Aorta (tissue), 5 donors: ENCODE data around the gene SLC25A12. TPM values are rescaled to one million over a fixed set of nuclear protein-coding genes. Genes with fewer than 3 reads are reported as not detected.

Source experiments
- ATAC-seq: fragments of 200-7000 bp; cut with Tn5 transposase; one replicate; pipeline ENCODE4 v1.9.1; 2022; ENCODE audit warnings: moderate library complexity; ENCODE audit not compliant: low FRiP score
- DNase-seq, 2 donors: peaks; one replicate each; pipeline ENCODE4 v3.0.0-alpha.2; 2020
- H3K27ac ChIP-seq, 2 donors: one replicate each; pipeline ENCODE4 v1.5.1; 2013; ENCODE audit warnings: low read length in 2 of 2, mild to moderate bottlenecking in 2 of 2, moderate library complexity in 2 of 2, control low read depth in 1 of 2, inconsistent platforms in 1 of 2, low read depth in 1 of 2
- H3K27me3 ChIP-seq, 2 donors: one replicate each; pipeline ENCODE4 v1.6.1; 2013; ENCODE audit warnings: control low read depth in 1 of 2, low read length in 1 of 2, mild to moderate bottlenecking in 1 of 2, moderate library complexity in 1 of 2; ENCODE audit not compliant: insufficient read depth in 2 of 2, control insufficient read depth in 1 of 2
- H3K36me3 ChIP-seq, 2 donors: one replicate each; pipeline ENCODE4 v1.6.1; 2013; ENCODE audit warnings: control low read depth in 1 of 2, low read length in 1 of 2, mild to moderate bottlenecking in 1 of 2; ENCODE audit not compliant: insufficient read depth in 2 of 2, control insufficient read depth in 1 of 2
- H3K4me1 ChIP-seq, 2 donors: one replicate each; pipeline ENCODE4 v1.6.1; 2013; ENCODE audit warnings: low read length in 2 of 2, control low read depth in 1 of 2, mild to moderate bottlenecking in 1 of 2, moderate library complexity in 1 of 2; ENCODE audit not compliant: insufficient read depth in 2 of 2, control insufficient read depth in 1 of 2
- H3K4me3 ChIP-seq, 2 donors: one replicate each; pipeline ENCODE4 v1.5.1; 2013; ENCODE audit warnings: low read length in 2 of 2, control low read depth in 1 of 2, mild to moderate bottlenecking in 1 of 2
- H3K9me3 ChIP-seq: one replicate; pipeline ENCODE4 v1.6.1; 2013; ENCODE audit warnings: mild to moderate bottlenecking, low read length; ENCODE audit not compliant: control insufficient read depth
- WGBS, 2 donors: extraction: QIAGEN DNeasy Blood & Tissue Kit; methylation state at CpG; one replicate each; pipeline ENCODE4 v1.1.7; 2013; 5-methylcytosine and 5-hydroxymethylcytosine counted together
- intact Hi-C, 2 donors: fragments of 100-400 bp; cut with DNase I; formaldehyde crosslinking; loops; one replicate each; pipeline versions ENCODE4 v1.14.2 to v1.15.0; 2022
- polyA plus RNA-seq, 2 donors: library from polyadenylated mRNA; stranded (reverse); fragments of 200-250 nt; gene quantifications; one replicate each; pipeline ENCODE4 v1.2.3, GENCODE V29; 2013
- total RNA-seq, 2 donors: library from RNA; stranded (reverse); fragmentation: NEBNext Ultra II Directional; extraction: Animal tissue kit (Norgen Biotek cat#: 25700); gene quantifications; one replicate each; pipeline ENCODE4 v1.2.1, GENCODE V29; 2021
- donor health status: healthy with polysubstance abuse.
- donor health status: Bipolar disorder and iron deficiency.
- donor health status: DM: no; HTN: no; CAD: no.
- donor health status: DM: no; HTN: no; CAD: no.
- donor health status: DM: yes; HTN: yes; CAD: no.

SLC25A12 gene
- total and polyA plus RNA-seq, 4 donors: 10.8 to 34.6 (median 25.9) TPM

- H3K27me3 ChIP-seq: no peaks in the 10 kb centered on the region
- no peak overlapping the region for H3K27ac ChIP-seq
- DNase-seq (no peak), ATAC-seq (no peak)
- WGBS, 2 donors: 52 to 60% methylated on average over 4 of the region's 4 CpGs
- H3K9me3 ChIP-seq: no peaks in the 10 kb centered on the region
- no peaks in the 10 kb centered on the region for H3K4me1 ChIP-seq
- H3K36me3 ChIP-seq: peaks cover 0 to 9% of the 10 kb centered on the region in 2 donors
- intact Hi-C loops: no loop called here
- no peak overlapping the region for H3K4me3 ChIP-seq
Measured at GRCh38 chr2:171794918-171795317, 99.1 kb downstream of the SLC25A12 start.

- Histone ChIP-seq H3K4me1 (no peaks in the 10 kb centered on the region), H3K4me3 (no peak overlapping the region), H3K27me3 (no peaks in the 10 kb centered on the region), H3K36me3 (peaks cover 0 to 9% of the 10 kb centered on the region in 2 donors), H3K27ac (no peak overlapping the region), H3K9me3 (no peaks in the 10 kb centered on the region)
- DNase-seq (no peak), ATAC-seq (no peak)
- 67 to 76% methylated on average over 6 of the region's 6 CpGs for WGBS, 2 donors
- intact Hi-C loops: no loop called here
Measured at GRCh38 chr2:171793691-171794678, 100.1 kb downstream of the SLC25A12 start.

GRCh38 chr2:171792886-171793580, 101.0 kb downstream of the SLC25A12 start:
- H3K27me3 ChIP-seq: no peaks in the 10 kb centered on the region
- peaks cover 0 to 7% of the 10 kb centered on the region in 2 donors for H3K36me3 ChIP-seq
- H3K4me3 ChIP-seq: no peak overlapping the region
- no peak for DNase-seq
- 63 to 67% methylated on average over 4 of the region's 4 CpGs for WGBS, 2 donors
- ATAC-seq: no peak
- no peaks in the 10 kb centered on the region for H3K4me1 ChIP-seq
- no peak overlapping the region for H3K27ac ChIP-seq
- H3K9me3 ChIP-seq: no peaks in the 10 kb centered on the region
- intact Hi-C loops: no loop called here

- DNase-seq (no peak), ATAC-seq (no peak)
- Histone ChIP-seq H3K9me3 (no peaks in the 10 kb centered on the region), H3K4me1 (no peaks in the 10 kb centered on the region), H3K36me3 (peaks cover 0 to 7% of the 10 kb centered on the region in 2 donors), H3K4me3 (no peak overlapping the region), H3K27me3 (no peaks in the 10 kb centered on the region), H3K27ac (no peak overlapping the region)
- intact Hi-C loops: no loop called here
- WGBS, 2 donors: 95% methylated on average over 3 of the region's 3 CpGs
Measured at GRCh38 chr2:171792157-171792556, 101.9 kb downstream of the SLC25A12 start.

- Histone ChIP-seq H3K4me3 (no peak overlapping the region), H3K27me3 (no peaks in the 10 kb centered on the region), H3K4me1 (no peaks in the 10 kb centered on the region), H3K9me3 (no peaks in the 10 kb centered on the region), H3K27ac (no peak overlapping the region), H3K36me3 (peaks cover 0 to 7% of the 10 kb centered on the region in 2 donors)
- WGBS, 2 donors: 80 to 82% methylated on average over 4 of the region's 4 CpGs
- DNase-seq (no peak), ATAC-seq (no peak)
- intact Hi-C loops: no loop called here
Measured at GRCh38 chr2:171791361-171791760, 102.7 kb downstream of the SLC25A12 start.

GRCh38 chr2:171789956-171790355, 104.1 kb downstream of the SLC25A12 start:
- intact Hi-C loops: no loop called here
- Histone ChIP-seq H3K27ac (no peak overlapping the region), H3K4me1 (no peaks in the 10 kb centered on the region), H3K9me3 (no peaks in the 10 kb centered on the region), H3K4me3 (no peak overlapping the region), H3K36me3 (peaks cover 0 to 11% of the 10 kb centered on the region in 2 donors), H3K27me3 (no peaks in the 10 kb centered on the region)
- ATAC-seq (no peak), DNase-seq (no peak)
- WGBS, 2 donors: 71 to 80% methylated on average over 6 of the region's 6 CpGs

GRCh38 chr2:171788316-171788993, 105.6 kb downstream of the SLC25A12 start:
- Histone ChIP-seq H3K4me3 (no peak overlapping the region), H3K9me3 (no peaks in the 10 kb centered on the region), H3K4me1 (no peaks in the 10 kb centered on the region), H3K36me3 (peaks cover 0 to 14% of the 10 kb centered on the region in 2 donors), H3K27me3 (no peaks in the 10 kb centered on the region), H3K27ac (no peak overlapping the region)
- DNase-seq (no peak), ATAC-seq (no peak)
- 70 to 74% methylated on average over 7 of the region's 7 CpGs for WGBS, 2 donors
- intact Hi-C loops: no loop called here

- Histone ChIP-seq H3K9me3 (no peaks in the 10 kb centered on the region), H3K4me3 (no peak overlapping the region), H3K36me3 (peaks cover 0 to 14% of the 10 kb centered on the region in 2 donors), H3K4me1 (no peaks in the 10 kb centered on the region), H3K27me3 (no peaks in the 10 kb centered on the region), H3K27ac (no peak overlapping the region)
- ATAC-seq: no peak
- 79 to 80% methylated on average over 11 of the region's 11 CpGs for WGBS, 2 donors
- intact Hi-C loops: no loop called here
- no peak for DNase-seq
Measured at GRCh38 chr2:171787333-171788072, 106.5 kb downstream of the SLC25A12 start.
